IMR-90 (cell line): ENCODE data around the gene PLCB4. TPM values are rescaled to one million over a fixed set of nuclear protein-coding genes. Genes with fewer than 3 reads are reported as not detected.

Source experiments
- ATAC-seq: fragments of 200-7000 bp; cut with Tn5 transposase; 2 replicates; pipeline ENCODE4 v1.9.1; 2020; ENCODE audit warnings: low read depth, mild to moderate bottlenecking, moderate library complexity
- BruUV-seq: library from RNA; stranded (reverse); fragments of 400-500 nt; replicated peaks from 2 replicates; lab custom pipeline; 2021; lab: Mats Ljungman, UMichigan
- CTCF ChIA-PET: fragments of 300-600 bp; formaldehyde crosslinking; extraction: SDS; loops from one replicate; lab custom pipeline; 2021; ENCODE audit warnings: antibody characterized with exemption; lab: Yijun Ruan, JAX
- POLR2A ChIA-PET: fragments of 300-600 bp; sonication (Branson Sonifier 250); formaldehyde crosslinking; loops from one replicate; lab custom pipeline; 2022; ENCODE audit warnings: antibody characterized with exemption; ENCODE audit not compliant: unreplicated experiment; lab: Charles Lee
- DNase-seq: peaks from one replicate; pipeline ENCODE4 v3.0.0; 2013
- H2AFZ ChIP-seq: replicated peaks from 2 replicates; pipeline ENCODE3; 2013; ENCODE audit warnings: low read length, mild to moderate bottlenecking; ENCODE audit not compliant: poor library complexity
- H2AK5ac ChIP-seq: 2 replicates; pipeline ENCODE4 v1.6.1; 2013; ENCODE audit warnings: low read depth, low read length, inconsistent platforms
- H2AK9ac ChIP-seq: replicated peaks from 2 replicates; pipeline ENCODE3; 2013; ENCODE audit warnings: mild to moderate bottlenecking, low read depth, low read length, moderate library complexity; ENCODE audit not compliant: poor library complexity
- H2BK120ac ChIP-seq: 2 replicates; pipeline ENCODE4 v1.6.1; 2013; ENCODE audit warnings: low read depth, low read length, inconsistent platforms
- H2BK15ac ChIP-seq: 3 replicates; pipeline ENCODE4 v1.6.1; 2013; ENCODE audit warnings: low read depth, low read length, inconsistent platforms
- H2BK20ac ChIP-seq: 2 replicates; pipeline ENCODE4 v1.6.1; 2013; ENCODE audit warnings: low read depth, mild to moderate bottlenecking, inconsistent platforms, low read length, moderate library complexity
- H2BK5ac ChIP-seq: 2 replicates; pipeline ENCODE4 v1.6.1; 2013; ENCODE audit warnings: mild to moderate bottlenecking, low read depth, low read length, inconsistent platforms; ENCODE audit not compliant: poor library complexity, severe bottlenecking
- H3K14ac ChIP-seq: replicated peaks from 2 replicates; pipeline ENCODE4 v1.6.1; 2013; ENCODE audit warnings: low read depth, low read length, inconsistent platforms
- H3K18ac ChIP-seq: 2 replicates; pipeline ENCODE4 v1.6.1; 2013; ENCODE audit warnings: low read depth, low read length, control low read depth
- H3K23ac ChIP-seq: 2 replicates; pipeline ENCODE4 v1.6.1; 2013; ENCODE audit warnings: low read depth, low read length, inconsistent platforms
- H3K27ac ChIP-seq: 2 replicates; pipeline ENCODE4 v1.5.1; 2013; ENCODE audit warnings: mild to moderate bottlenecking, control low read depth, low read length; ENCODE audit not compliant: insufficient read depth
- H3K27me3 ChIP-seq: 2 replicates; pipeline ENCODE4 v1.6.1; 2013; ENCODE audit warnings: low read length; ENCODE audit not compliant: control insufficient read depth, insufficient read depth
- H3K36me3 ChIP-seq: 2 replicates; pipeline ENCODE4 v1.6.1; 2013; ENCODE audit warnings: low read length, mixed read lengths; ENCODE audit not compliant: control insufficient read depth, insufficient read depth
- H3K4ac ChIP-seq: 2 replicates; pipeline ENCODE4 v1.6.1; 2013; ENCODE audit warnings: low read depth, low read length, inconsistent platforms
- H3K4me1 ChIP-seq: 2 replicates; pipeline ENCODE4 v1.6.1; 2013; ENCODE audit warnings: low read length, mixed read lengths; ENCODE audit not compliant: control insufficient read depth, insufficient read depth
- H3K4me2 ChIP-seq: 2 replicates; pipeline ENCODE4 v1.6.1; 2013; ENCODE audit warnings: low read depth, mild to moderate bottlenecking, control low read depth, low read length, moderate library complexity
- H3K4me3 ChIP-seq: 2 replicates; pipeline ENCODE4 v1.5.1; 2013; ENCODE audit warnings: low read depth, mild to moderate bottlenecking, control low read depth, low read length, moderate library complexity; ENCODE audit not compliant: insufficient read depth
- H3K56ac ChIP-seq: 2 replicates; pipeline ENCODE4 v1.6.1; 2013; ENCODE audit warnings: low read length, inconsistent platforms; ENCODE audit not compliant: insufficient read depth; ENCODE audit errors: extremely low read depth
- H3K79me1 ChIP-seq, 2 experiments: 2 replicates each; pipeline ENCODE4 v1.6.1; 2013; ENCODE audit warnings: low read length in 2 of 2, inconsistent platforms in 1 of 2, low read depth in 1 of 2
- H3K9ac ChIP-seq: 2 replicates; pipeline ENCODE4 v1.6.1; 2013; ENCODE audit warnings: low read depth, low read length, control low read depth
- H3K9me1 ChIP-seq: 2 replicates; pipeline ENCODE4 v1.6.1; 2013; ENCODE audit warnings: low read length, inconsistent platforms; ENCODE audit not compliant: insufficient read depth
- H3K9me3 ChIP-seq: 2 replicates; pipeline ENCODE4 v1.6.1; 2013; ENCODE audit warnings: low read length; ENCODE audit not compliant: control insufficient read depth, insufficient read depth
- H4K20me1 ChIP-seq: 2 replicates; pipeline ENCODE4 v1.6.1; 2013; ENCODE audit warnings: low read length, inconsistent platforms; ENCODE audit not compliant: insufficient read depth
- H4K5ac ChIP-seq: 2 replicates; pipeline ENCODE4 v1.6.1; 2013; ENCODE audit warnings: mild to moderate bottlenecking, low read depth, low read length, control low read depth
- H4K8ac ChIP-seq, 2 experiments: 2 replicates each; pipeline ENCODE4 v1.6.1; 2013; ENCODE audit warnings: low read depth in 2 of 2, low read length in 2 of 2, control low read depth in 1 of 2, inconsistent platforms in 1 of 2
- H4K91ac ChIP-seq: 2 replicates; pipeline ENCODE4 v1.6.1; 2013; ENCODE audit warnings: low read depth, low read length, inconsistent platforms; ENCODE audit not compliant: insufficient read depth
- BHLHE40 ChIP-seq: fragments of 150-350 bp; IDR thresholded peaks from 2 replicates; pipeline ENCODE4 v1.6.1; 2016; ENCODE audit warnings: mild to moderate bottlenecking, low read depth, low read length
- CEBPB ChIP-seq: IDR thresholded peaks from 2 replicates; pipeline ENCODE4 v1.6.1; 2012; ENCODE audit warnings: low read depth, low read length, improper control_type of control experiment
- CHD1 ChIP-seq: IDR thresholded peaks from 2 replicates; pipeline ENCODE4 v1.6.1; 2012; ENCODE audit warnings: low read depth, low read length, improper control_type of control experiment
- FOS ChIP-seq: fragments of 150-350 bp; IDR thresholded peaks from 2 replicates; pipeline ENCODE4 v1.6.1; 2016; ENCODE audit warnings: low read depth, low read length
- MAFK ChIP-seq: IDR thresholded peaks from 2 replicates; pipeline ENCODE4 v1.6.1; 2012; ENCODE audit warnings: low read depth, low read length, improper control_type of control experiment
- MAZ ChIP-seq: IDR thresholded peaks from 2 replicates; pipeline ENCODE4 v1.6.1; 2012; ENCODE audit warnings: low read depth, mild to moderate bottlenecking, low read length, improper control_type of control experiment, moderate library complexity, borderline replicate concordance
- MXI1 ChIP-seq: IDR thresholded peaks from 2 replicates; pipeline ENCODE4 v1.6.1; 2012; ENCODE audit warnings: low read depth, mild to moderate bottlenecking, low read length, moderate library complexity, borderline replicate concordance
- NFE2L2 ChIP-seq: fragments of 150-350 bp; IDR thresholded peaks from 2 replicates; pipeline ENCODE4 v1.6.1; 2016; ENCODE audit warnings: low read depth, mild to moderate bottlenecking, low read length
- POLR2A ChIP-seq: IDR thresholded peaks from 2 replicates; pipeline ENCODE4 v1.6.1; 2012; ENCODE audit warnings: mild to moderate bottlenecking, low read depth, low read length
- RAD21 ChIP-seq: IDR thresholded peaks from 2 replicates; pipeline ENCODE4 v1.6.1; 2012; ENCODE audit warnings: low read length, improper control_type of control experiment
- RCOR1 ChIP-seq: IDR thresholded peaks from 2 replicates; pipeline ENCODE4 v1.6.1; 2012; ENCODE audit warnings: mild to moderate bottlenecking, low read length, improper control_type of control experiment; ENCODE audit not compliant: insufficient replicate concordance
- RFX5 ChIP-seq: IDR thresholded peaks from 2 replicates; pipeline ENCODE4 v1.8.0; 2012; ENCODE audit warnings: low read depth, mild to moderate bottlenecking, low read length, moderate library complexity
- SMC3 ChIP-seq: fragments of 150-350 bp; IDR thresholded peaks from 2 replicates; pipeline ENCODE4 v1.6.1; 2016; ENCODE audit warnings: low read depth, mild to moderate bottlenecking, antibody characterized with exemption, low read length, moderate library complexity
- WGBS, 2 experiments: methylation state at CpG; one replicate each; pipeline versions ENCODE4 v1.1.5 to v1.1.7; 2013; ENCODE audit warnings: missing lambda C conversion rate in 2 of 2; ENCODE audit not compliant: insufficient read length in 1 of 2; ENCODE audit errors: extremely low coverage in 2 of 2; 5-methylcytosine and 5-hydroxymethylcytosine counted together
- dilution Hi-C: fragments of 300-500 bp; cut with HindIII; formaldehyde crosslinking; loops from one replicate; pipeline ENCODE4 v1.14.3; 2018; ENCODE audit warnings: low sequenced_read_pairs; ENCODE audit not compliant: unreplicated experiment
- in situ Hi-C: fragments of 300-500 bp; cut with MboI; formaldehyde crosslinking; loops from 3 replicates; pipeline ENCODE4 v1.14.3; 2019; ENCODE audit warnings: low sequenced_read_pairs, inconsistent platforms, mixed read lengths
- intact Hi-C: fragments of 100-400 bp; cut with micrococcal nuclease; formaldehyde crosslinking; loops from 2 replicates; pipeline ENCODE4 v1.10.0; 2022
- polyA plus RNA-seq, 3 experiments: library from polyadenylated mRNA; depleted of rRNA; stranded (reverse); fragments of >200 nt; gene quantifications; 2 replicates each; pipeline ENCODE4 v1.2.3, GENCODE V29; 2012; ENCODE audit warnings: low replicate concordance in 1 of 3
- total RNA-seq: library from RNA; depleted of rRNA; stranded (reverse); fragments of >200 nt; gene quantifications from 2 replicates; pipeline ENCODE4 v1.2.3, GENCODE V29; 2012
- TF ChIP-seq, protein P1 (sequence below): fragments of 150-350 bp; IDR thresholded peaks from 2 replicates; pipeline ENCODE4 v1.6.1; 2016; ENCODE audit warnings: low read depth, mild to moderate bottlenecking, low read length, moderate library complexity, borderline replicate concordance
- TF ChIP-seq, protein P2 (sequence below): conservative IDR thresholded peaks from 2 replicates; pipeline ENCODE4 v1.5.1; 2012; ENCODE audit warnings: mild to moderate bottlenecking, low read depth, low read length, improper control_type of control experiment
- TF ChIP-seq, protein P3 (sequence below): fragments of 150-350 bp; IDR thresholded peaks from 2 replicates; pipeline ENCODE4 v1.6.1; 2017; ENCODE audit warnings: mild to moderate bottlenecking, antibody characterized with exemption, low read length, low read depth

Gene PLCB4
- total and polyA plus RNA-seq, 2 of the 4 experiments (the other 2 are of a cell fraction) = 12.5 to 24.0 TPM

DNA sequence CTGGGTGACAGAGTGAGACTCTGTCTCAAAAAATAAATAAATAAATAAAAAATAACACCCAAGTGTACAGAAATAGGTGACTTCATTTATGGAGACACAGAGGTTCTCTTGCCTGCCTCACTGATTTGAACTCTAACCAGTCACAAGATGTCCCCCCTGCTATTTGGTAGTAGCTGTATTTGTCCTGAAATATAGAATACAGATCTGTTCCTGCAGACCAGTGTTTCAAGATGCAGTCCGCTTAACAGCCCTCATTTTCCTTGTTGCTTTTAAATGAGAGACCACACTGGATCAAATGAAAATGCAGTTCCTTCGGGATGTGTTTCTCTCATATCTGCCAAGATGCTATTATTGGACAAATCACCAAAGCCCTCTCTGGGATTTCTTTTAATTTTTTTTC is 7.6 kb downstream of the PLCB4 start:
- no peaks in the 10 kb centered on the region for H3K9me3 ChIP-seq
- CTCF ChIA-PET = no interaction called here

More for the DNA sequence above, 7.6 kb downstream of the PLCB4 start:
- H3K23ac ChIP-seq = no peak overlapping the region
- no peak overlapping the region for H4K5ac ChIP-seq
- no peak for ATAC-seq
- H2BK20ac ChIP-seq = no peak overlapping the region
- no peak overlapping the region for H2BK120ac ChIP-seq
- no peak overlapping the region for H2AK9ac ChIP-seq
- H4K91ac ChIP-seq = no peak overlapping the region
- in situ Hi-C loops (no loop called here), dilution Hi-C loops (no loop called here), intact Hi-C loops (no loop called here)
- H4K20me1 ChIP-seq = peaks cover 34% of the 10 kb centered on the region; the same call in 1 of the 2 replicates
- H2AFZ ChIP-seq = no peak overlapping the region
- H3K9ac ChIP-seq = no peak overlapping the region
- H2BK5ac ChIP-seq = no peak overlapping the region
- no peak overlapping the region for H3K18ac ChIP-seq
- no CpG with 5 or more reads among the region's 2 CpGs for WGBS, 2 experiments
- H3K4me3 ChIP-seq = no peak overlapping the region
- no peak overlapping the region for H2AK5ac ChIP-seq
- DNase-seq = no peak
- H2BK15ac ChIP-seq = no peak overlapping the region
- H3K27ac ChIP-seq = no peak overlapping the region
- H4K8ac ChIP-seq = no peak overlapping the region
- H3K79me1 ChIP-seq = peaks cover 28 to 83% of the 10 kb centered on the region in 2 experiments
- H3K27me3 ChIP-seq = no peaks in the 10 kb centered on the region
- TF ChIP-seq, protein P1, sequence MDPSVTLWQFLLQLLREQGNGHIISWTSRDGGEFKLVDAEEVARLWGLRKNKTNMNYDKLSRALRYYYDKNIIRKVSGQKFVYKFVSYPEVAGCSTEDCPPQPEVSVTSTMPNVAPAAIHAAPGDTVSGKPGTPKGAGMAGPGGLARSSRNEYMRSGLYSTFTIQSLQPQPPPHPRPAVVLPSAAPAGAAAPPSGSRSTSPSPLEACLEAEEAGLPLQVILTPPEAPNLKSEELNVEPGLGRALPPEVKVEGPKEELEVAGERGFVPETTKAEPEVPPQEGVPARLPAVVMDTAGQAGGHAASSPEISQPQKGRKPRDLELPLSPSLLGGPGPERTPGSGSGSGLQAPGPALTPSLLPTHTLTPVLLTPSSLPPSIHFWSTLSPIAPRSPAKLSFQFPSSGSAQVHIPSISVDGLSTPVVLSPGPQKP = no peak
- TF ChIP-seq POLR2A = no peak
- no peak for TF ChIP-seq MXI1
- TF ChIP-seq MAFK = no peak
- no peak for TF ChIP-seq MAZ
- no peak for TF ChIP-seq CEBPB
- TF ChIP-seq RCOR1 = no peak
- no peak for TF ChIP-seq CHD1
- no peak for TF ChIP-seq RAD21
- no peak for TF ChIP-seq BHLHE40
- no peak for TF ChIP-seq FOS
- TF ChIP-seq, protein P2, sequence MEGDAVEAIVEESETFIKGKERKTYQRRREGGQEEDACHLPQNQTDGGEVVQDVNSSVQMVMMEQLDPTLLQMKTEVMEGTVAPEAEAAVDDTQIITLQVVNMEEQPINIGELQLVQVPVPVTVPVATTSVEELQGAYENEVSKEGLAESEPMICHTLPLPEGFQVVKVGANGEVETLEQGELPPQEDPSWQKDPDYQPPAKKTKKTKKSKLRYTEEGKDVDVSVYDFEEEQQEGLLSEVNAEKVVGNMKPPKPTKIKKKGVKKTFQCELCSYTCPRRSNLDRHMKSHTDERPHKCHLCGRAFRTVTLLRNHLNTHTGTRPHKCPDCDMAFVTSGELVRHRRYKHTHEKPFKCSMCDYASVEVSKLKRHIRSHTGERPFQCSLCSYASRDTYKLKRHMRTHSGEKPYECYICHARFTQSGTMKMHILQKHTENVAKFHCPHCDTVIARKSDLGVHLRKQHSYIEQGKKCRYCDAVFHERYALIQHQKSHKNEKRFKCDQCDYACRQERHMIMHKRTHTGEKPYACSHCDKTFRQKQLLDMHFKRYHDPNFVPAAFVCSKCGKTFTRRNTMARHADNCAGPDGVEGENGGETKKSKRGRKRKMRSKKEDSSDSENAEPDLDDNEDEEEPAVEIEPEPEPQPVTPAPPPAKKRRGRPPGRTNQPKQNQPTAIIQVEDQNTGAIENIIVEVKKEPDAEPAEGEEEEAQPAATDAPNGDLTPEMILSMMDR = no peak
- no peak for TF ChIP-seq SMC3
- TF ChIP-seq, protein P3, sequence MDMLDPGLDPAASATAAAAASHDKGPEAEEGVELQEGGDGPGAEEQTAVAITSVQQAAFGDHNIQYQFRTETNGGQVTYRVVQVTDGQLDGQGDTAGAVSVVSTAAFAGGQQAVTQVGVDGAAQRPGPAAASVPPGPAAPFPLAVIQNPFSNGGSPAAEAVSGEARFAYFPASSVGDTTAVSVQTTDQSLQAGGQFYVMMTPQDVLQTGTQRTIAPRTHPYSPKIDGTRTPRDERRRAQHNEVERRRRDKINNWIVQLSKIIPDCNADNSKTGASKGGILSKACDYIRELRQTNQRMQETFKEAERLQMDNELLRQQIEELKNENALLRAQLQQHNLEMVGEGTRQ = no peak
- TF ChIP-seq RFX5 = no peak
- no peak for TF ChIP-seq NFE2L2
- H3K9me1 ChIP-seq = peaks cover 17% of the 10 kb centered on the region
- H3K14ac ChIP-seq = no peak overlapping the region
- POLR2A ChIA-PET = no interaction called here
- no peak overlapping the region for H3K4ac ChIP-seq
- H3K4me1 ChIP-seq = peaks cover 7% of the 10 kb centered on the region
- H3K56ac ChIP-seq = no peak overlapping the region
- H3K4me2 ChIP-seq = no peak overlapping the region
- H3K36me3 ChIP-seq = no peaks in the 10 kb centered on the region
- no TSS peak for BruUV-seq
